PC-3 (cell line): ENCODE measurements around the gene ARHGEF28.

Experiments used
- CTCF ChIP-seq: fragments of 300-600 bp; sonication (generic); conservative IDR thresholded peaks from 2 replicates; pipeline ENCODE4 v1.5.1; 2017; ENCODE audit warnings: antibody characterized with exemption, low read depth, mild to moderate bottlenecking, low read length
- EZH2 ChIP-seq: fragments of 300-600 bp; sonication (generic); IDR thresholded peaks from one replicate; pipeline ENCODE4 v1.6.1; 2017; ENCODE audit warnings: antibody characterized with exemption, mild to moderate bottlenecking, low read length; ENCODE audit not compliant: unreplicated experiment

DNA sequence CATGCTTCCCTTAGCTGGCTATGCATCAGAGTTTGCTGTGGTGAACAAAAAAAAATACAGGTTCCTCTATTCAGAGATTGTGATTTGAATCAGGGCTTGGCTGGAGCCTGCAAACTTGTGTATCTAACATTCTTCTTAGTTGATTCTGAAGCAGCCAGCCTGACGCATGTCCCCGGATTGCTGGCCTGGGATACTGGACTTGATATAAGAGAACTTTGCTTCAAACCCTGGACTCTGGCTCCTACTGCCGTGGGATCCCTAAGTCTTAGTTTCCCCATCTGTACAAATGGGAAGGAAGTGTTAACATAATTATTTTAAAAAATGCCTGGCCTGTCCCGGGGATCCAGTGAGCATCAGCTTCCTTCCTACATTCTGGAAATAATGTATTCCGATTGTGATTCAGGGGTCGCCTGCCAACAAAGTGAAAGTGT is 292.8 kb downstream of the ARHGEF28 start:
- TF ChIP-seq EZH2 (no peak), CTCF (no peak)
